Measurements from ENCODE around the gene TRIM49C.
A peak's percentile ranks its signal among the peaks of the same experiment; 100 is the strongest.
"Not testable (repeated sequence)": the region's sequence is repeated elsewhere in the genome, so short reads cannot be mapped to it uniquely, and the experiment has no call there.

The TRIM49C gene

GRCh38 chr11:90030806-90031205 is at the start of gene TRIM49C:
TSS of gene TRIM49C (plus strand) at chr11:90031106. CDS start at chr11:90035212, 4,106 bp downstream.
- DNase-seq = not testable (repeated sequence)

- not testable (repeated sequence) for DNase-seq
These were observed 6.7 kb upstream of the TRIM49C start for GRCh38 chr11:90024184-90024583.

- DNase-seq = not testable (repeated sequence)
These were observed 20.8 kb downstream of the TRIM49C start for GRCh38 chr11:90051591-90052209.

- peak in 1 of 2 experiments; percentile 3 for DNase-seq
These were observed 21.4 kb downstream of the TRIM49C start for GRCh38 chr11:90052311-90052710.

GRCh38 chr11:90053545-90053944 is 22.6 kb downstream of the TRIM49C start:
- DNase-seq = not testable (repeated sequence)

GRCh38 chr11:90085650-90086049 is 54.7 kb downstream of the TRIM49C start, which contains the start of gene UBTFL1:
TSS of gene UBTFL1 (plus strand) at chr11:90085950. CDS start at chr11:90085950, 0 bp downstream.
- DNase-seq = not testable (repeated sequence)

GRCh38 chr11:90088731-90089130 is 57.8 kb downstream of the TRIM49C start:
- not testable (repeated sequence) for DNase-seq

All from activated CD4-positive, alpha-beta T cell treated with anti-CD3 and anti-CD28 coated beads, Interleukin-2, amount 50 U/mL, for 48 hours (primary cell).